PC-3 (cell line): Measurements from ENCODE around the gene STARD9. TPM values are rescaled to one million over a fixed set of nuclear protein-coding genes. Genes with fewer than 3 reads are reported as not detected.

Experiments used
- ATAC-seq: fragments of 200-7000 bp; cut with Tn5 transposase; 2 replicates; pipeline ENCODE4 v1.9.1; 2020; ENCODE audit warnings: mild to moderate bottlenecking, moderate library complexity
- BruUV-seq: library from RNA; stranded (reverse); fragments of 400-500 nt; replicated peaks from 2 replicates; lab custom pipeline; 2021; lab: Mats Ljungman, UMichigan
- CTCF ChIA-PET: fragments of 300-600 bp; sonication (Branson Sonifier 250); formaldehyde crosslinking; loops from one replicate; lab custom pipeline; 2022; ENCODE audit warnings: antibody characterized with exemption; lab: Charles Lee
- POLR2A ChIA-PET: fragments of 300-600 bp; sonication (Branson Sonifier 250); formaldehyde crosslinking; loops from one replicate; lab custom pipeline; 2022; ENCODE audit warnings: antibody characterized with exemption; ENCODE audit not compliant: unreplicated experiment; lab: Charles Lee
- DNase-seq: peaks from one replicate; pipeline ENCODE4 v3.0.0-alpha.2; 2015
- H2AFZ ChIP-seq: fragments of 300-600 bp; sonication (generic); 2 replicates; pipeline ENCODE4 v1.6.0; 2016; ENCODE audit warnings: antibody characterized with exemption, low read length
- H3F3A ChIP-seq: fragments of 300-600 bp; sonication (generic); one replicate; pipeline ENCODE4 v1.6.0; 2017; ENCODE audit warnings: antibody characterized with exemption, low read length, control low read depth, mild to moderate bottlenecking; ENCODE audit not compliant: unreplicated experiment
- H3K27ac ChIP-seq: fragments of 300-600 bp; sonication (generic); 2 replicates; pipeline ENCODE4 v1.5.1; 2016; ENCODE audit warnings: mild to moderate bottlenecking, low read length
- H3K27me3 ChIP-seq: fragments of 300-600 bp; sonication (generic); 2 replicates; pipeline ENCODE4 v1.6.1; 2016; ENCODE audit warnings: low read length, mixed read lengths
- H3K36me3 ChIP-seq: fragments of 300-600 bp; sonication (generic); 2 replicates; pipeline ENCODE4 v1.6.1; 2016; ENCODE audit warnings: low read depth, mixed run types, low read length, mixed read lengths
- H3K4me1 ChIP-seq: fragments of 300-600 bp; sonication (generic); 2 replicates; pipeline ENCODE4 v1.5.1; 2016; ENCODE audit warnings: low read length; ENCODE audit not compliant: insufficient read depth
- H3K4me2 ChIP-seq: fragments of 300-600 bp; sonication (generic); 2 replicates; pipeline ENCODE4 v1.6.0; 2016; ENCODE audit warnings: low read length
- H3K4me3 ChIP-seq: fragments of 300-600 bp; sonication (generic); 2 replicates; pipeline ENCODE4 v1.5.1; 2016; ENCODE audit warnings: mild to moderate bottlenecking, low read length, mixed read lengths
- H3K79me2 ChIP-seq: fragments of 300-600 bp; sonication (generic); 2 replicates; pipeline ENCODE4 v1.6.1; 2017; ENCODE audit warnings: low read length, mixed read lengths
- H3K9ac ChIP-seq: fragments of 300-600 bp; sonication (generic); 2 replicates; pipeline ENCODE4 v1.6.0; 2016; ENCODE audit warnings: mild to moderate bottlenecking, low read length
- H3K9me2 ChIP-seq: fragments of 300-600 bp; sonication (generic); replicated peaks from 2 replicates; pipeline ENCODE4 v1.6.1; 2016; ENCODE audit warnings: mixed run types, low read length, mixed read lengths
- H3K9me3 ChIP-seq: fragments of 300-600 bp; sonication (generic); 2 replicates; pipeline ENCODE4 v1.6.1; 2016; ENCODE audit warnings: low read length, mixed read lengths
- H4K20me1 ChIP-seq: fragments of 300-600 bp; sonication (generic); 2 replicates; pipeline ENCODE4 v1.6.1; 2016; ENCODE audit warnings: low read length, mixed read lengths
- CTCF ChIP-seq: fragments of 300-600 bp; sonication (generic); conservative IDR thresholded peaks from 2 replicates; pipeline ENCODE4 v1.5.1; 2017; ENCODE audit warnings: antibody characterized with exemption, low read depth, mild to moderate bottlenecking, low read length
- EZH2 ChIP-seq: fragments of 300-600 bp; sonication (generic); IDR thresholded peaks from one replicate; pipeline ENCODE4 v1.6.1; 2017; ENCODE audit warnings: antibody characterized with exemption, mild to moderate bottlenecking, low read length; ENCODE audit not compliant: unreplicated experiment
- EZH2phosphoT487 ChIP-seq: fragments of 300-600 bp; sonication (generic); IDR thresholded peaks from 2 replicates; pipeline ENCODE4 v1.6.1; 2018; ENCODE audit warnings: mild to moderate bottlenecking, antibody characterized with exemption, low read length, borderline replicate concordance
- intact Hi-C: fragments of 100-400 bp; cut with micrococcal nuclease; formaldehyde crosslinking; loops from 2 replicates; pipeline ENCODE4 v1.9.0; 2023
- total RNA-seq: library from RNA; depleted of rRNA; stranded (reverse); fragments of >200 nt; gene quantifications from 2 replicates; pipeline ENCODE4 v1.2.3, GENCODE V29; 2014

Gene STARD9
- total RNA-seq, 1 experiment from 2014 or later: 5.0 TPM

GRCh38 chr15:42577514-42578031 lies 2.2 kb downstream of the STARD9 start:
- Histone ChIP-seq H3K36me3 (no peaks in the 10 kb centered on the region), H3K4me1 (peaks cover 24% of the 10 kb centered on the region), H3K4me2 (no peak overlapping the region), H2AFZ (no peak overlapping the region), H3F3A (no peaks in the 10 kb centered on the region), H3K79me2 (peaks cover 4% of the 10 kb centered on the region; the same call in 1 of the 2 replicates), H3K27me3 (no peaks in the 10 kb centered on the region), H4K20me1 (no peaks in the 10 kb centered on the region), H3K9me3 (no peaks in the 10 kb centered on the region), H3K27ac (no peak overlapping the region), H3K9ac (no peak overlapping the region), H3K4me3 (no peak overlapping the region), H3K9me2 (no peaks in the 10 kb centered on the region)
- no peak for TF ChIP-seq CTCF
- TF ChIP-seq EZH2phosphoT487: no peak
- no peak for TF ChIP-seq EZH2
- ChIA-PET CTCF (no interaction called here), POLR2A (no interaction called here)
- DNase-seq: no peak
- BruUV-seq: no TSS peak
- intact Hi-C loops: no loop called here
- ATAC-seq: no peak

- DNase-seq: no peak
- POLR2A ChIA-PET: no interaction called here
- peaks cover 24% of the 10 kb centered on the region for H3K4me1 ChIP-seq
Measured at GRCh38 chr15:42578984-42579537, 3.7 kb downstream of the STARD9 start.

More at GRCh38 chr15:42578984-42579537, 3.7 kb downstream of the STARD9 start:
- no peaks in the 10 kb centered on the region for H4K20me1 ChIP-seq
- intact Hi-C loops: no loop called here
- H2AFZ ChIP-seq: no peak overlapping the region
- no peaks in the 10 kb centered on the region for H3F3A ChIP-seq
- no peaks in the 10 kb centered on the region for H3K9me2 ChIP-seq
- no TSS peak for BruUV-seq
- H3K79me2 ChIP-seq: peaks cover 4% of the 10 kb centered on the region; the same call in 1 of the 2 replicates
- no peaks in the 10 kb centered on the region for H3K36me3 ChIP-seq
- H3K9ac ChIP-seq: no peak overlapping the region
- no peaks in the 10 kb centered on the region for H3K27me3 ChIP-seq
- TF ChIP-seq EZH2: no peak
- TF ChIP-seq EZH2phosphoT487: no peak
- TF ChIP-seq CTCF: no peak
- CTCF ChIA-PET: no interaction called here
- H3K4me3 ChIP-seq: no peak overlapping the region
- no peak overlapping the region for H3K4me2 ChIP-seq
- H3K9me3 ChIP-seq: no peaks in the 10 kb centered on the region
- no peak for ATAC-seq
- no peak overlapping the region for H3K27ac ChIP-seq
